ENCODE results near the gene ATP6V0A4.
"Not testable (repeated sequence)": the region's sequence is repeated elsewhere in the genome, so short reads cannot be mapped to it uniquely, and the experiment has no call there.

The ATP6V0A4 gene

DNA sequence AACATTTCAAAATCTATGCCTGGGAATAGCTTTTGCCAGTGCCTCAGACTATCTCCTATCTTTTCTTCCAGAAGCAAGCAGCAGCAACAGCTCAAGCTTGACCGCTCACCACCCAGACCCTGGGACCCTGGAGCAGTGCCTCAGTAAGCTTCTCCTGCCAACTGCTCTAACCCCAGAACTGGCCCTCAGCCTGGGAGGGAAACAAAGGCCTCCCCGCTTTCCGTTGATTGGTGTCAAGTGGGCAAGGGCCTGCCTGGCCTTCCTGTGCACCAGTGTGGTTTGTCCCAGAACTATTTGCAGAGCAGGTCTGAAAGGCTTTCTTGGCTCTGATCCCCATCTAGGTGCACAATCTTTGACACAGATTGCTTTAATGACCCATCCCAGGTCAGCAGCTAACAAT lies 3.3 kb upstream of the ATP6V0A4 start:
- no peak for FAIRE-seq

DNA sequence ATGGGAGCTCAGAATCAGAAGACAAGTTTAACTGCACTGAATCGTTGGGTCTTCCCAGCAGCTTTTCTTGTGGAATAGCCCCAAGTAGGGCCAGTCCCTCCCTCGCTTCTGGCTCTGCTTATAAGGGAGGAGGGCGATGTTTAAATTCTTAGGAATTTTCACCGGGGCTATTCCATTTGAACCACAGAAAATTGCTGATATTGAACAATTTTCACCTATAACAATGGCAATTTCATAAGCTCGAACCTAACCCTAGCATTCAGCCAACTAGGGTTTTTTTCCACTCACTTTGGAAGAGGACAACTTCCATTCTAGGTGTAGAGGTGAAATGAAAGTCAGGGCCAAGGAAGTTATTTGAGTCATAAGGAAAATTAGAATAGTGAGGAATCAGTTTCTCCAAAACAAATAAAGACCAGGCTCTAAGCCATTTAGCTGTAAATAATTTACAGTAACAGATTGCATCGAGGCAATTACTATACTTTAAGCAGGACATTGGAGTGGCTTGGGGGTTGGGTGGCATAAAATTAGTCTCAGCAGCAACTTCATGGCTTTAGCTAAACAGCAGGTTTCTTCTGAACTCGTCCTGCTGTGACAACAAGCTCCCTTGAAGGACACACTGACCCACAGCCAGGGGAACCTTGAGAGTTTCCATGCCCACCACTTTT lies 1.5 kb upstream of the ATP6V0A4 start:
- no peak for FAIRE-seq

DNA sequence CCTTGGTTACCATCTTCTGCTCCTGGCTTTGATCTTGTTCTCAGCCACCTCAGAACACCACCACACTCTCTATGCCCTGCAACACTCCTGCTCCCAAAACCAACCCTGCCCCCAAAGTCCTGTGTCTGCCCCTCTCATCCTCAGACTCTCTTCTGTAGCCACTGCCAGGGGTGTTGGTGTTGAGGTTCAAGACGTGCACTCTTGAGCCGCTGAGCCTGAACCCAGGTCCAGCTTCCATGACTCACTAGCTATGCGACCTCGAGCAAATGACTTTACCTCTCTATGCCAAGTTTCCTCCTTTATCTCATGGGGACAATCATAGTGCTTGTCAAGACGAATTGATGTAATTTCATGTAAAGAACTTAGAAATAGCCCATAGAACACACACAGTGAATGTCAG lies 840 bp upstream of the ATP6V0A4 start:
- no peak for FAIRE-seq

DNA sequence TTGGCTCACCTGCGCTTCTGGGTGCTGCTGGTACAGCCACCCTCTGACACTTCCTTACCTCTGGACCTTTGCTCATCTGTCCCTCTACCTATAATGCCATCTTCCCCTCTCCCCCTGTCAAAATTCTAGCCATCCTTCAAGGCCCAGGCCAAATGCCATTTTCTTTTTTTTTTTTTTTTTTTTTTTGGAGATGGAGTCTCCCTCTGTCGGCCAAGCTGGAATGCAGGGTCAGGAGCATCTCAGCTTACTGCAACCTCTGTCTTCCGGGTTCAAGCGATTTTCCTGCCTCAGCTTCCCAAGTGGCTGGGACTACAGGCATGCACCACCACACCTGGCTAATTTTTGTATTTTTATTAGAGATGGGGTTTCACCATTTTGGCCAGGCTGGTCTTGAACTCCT lies 950 bp downstream of the ATP6V0A4 start:
- FAIRE-seq, result not testable (repeated sequence)

DNA sequence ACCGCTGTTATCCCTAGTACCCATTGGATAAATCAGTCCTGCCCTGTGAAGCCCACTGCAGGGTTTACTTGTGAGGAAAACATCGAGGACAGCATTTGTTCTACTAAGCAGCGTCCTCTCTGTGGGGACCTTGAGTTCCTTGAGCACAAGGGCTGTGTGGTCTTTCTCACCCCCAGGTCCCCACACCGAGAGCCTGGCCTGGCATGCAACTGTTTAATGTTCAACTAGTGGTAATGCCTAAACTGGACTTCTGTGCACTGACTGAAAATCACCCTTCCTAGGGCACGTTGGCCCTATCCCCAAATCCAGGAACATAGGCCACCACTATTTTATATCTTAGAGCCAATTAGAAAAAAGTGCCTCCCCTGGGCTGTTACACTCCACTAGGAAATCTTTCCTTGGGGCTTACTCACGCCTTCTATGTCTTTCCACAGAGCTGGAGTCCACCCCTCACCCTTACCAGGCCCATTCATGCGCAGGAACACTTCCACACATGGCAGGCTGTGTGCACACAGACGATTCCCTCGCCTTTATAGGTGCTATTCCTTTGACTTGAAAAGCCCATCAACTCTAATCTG lies 1.9 kb downstream of the ATP6V0A4 start:
- FAIRE-seq, result no peak

DNA sequence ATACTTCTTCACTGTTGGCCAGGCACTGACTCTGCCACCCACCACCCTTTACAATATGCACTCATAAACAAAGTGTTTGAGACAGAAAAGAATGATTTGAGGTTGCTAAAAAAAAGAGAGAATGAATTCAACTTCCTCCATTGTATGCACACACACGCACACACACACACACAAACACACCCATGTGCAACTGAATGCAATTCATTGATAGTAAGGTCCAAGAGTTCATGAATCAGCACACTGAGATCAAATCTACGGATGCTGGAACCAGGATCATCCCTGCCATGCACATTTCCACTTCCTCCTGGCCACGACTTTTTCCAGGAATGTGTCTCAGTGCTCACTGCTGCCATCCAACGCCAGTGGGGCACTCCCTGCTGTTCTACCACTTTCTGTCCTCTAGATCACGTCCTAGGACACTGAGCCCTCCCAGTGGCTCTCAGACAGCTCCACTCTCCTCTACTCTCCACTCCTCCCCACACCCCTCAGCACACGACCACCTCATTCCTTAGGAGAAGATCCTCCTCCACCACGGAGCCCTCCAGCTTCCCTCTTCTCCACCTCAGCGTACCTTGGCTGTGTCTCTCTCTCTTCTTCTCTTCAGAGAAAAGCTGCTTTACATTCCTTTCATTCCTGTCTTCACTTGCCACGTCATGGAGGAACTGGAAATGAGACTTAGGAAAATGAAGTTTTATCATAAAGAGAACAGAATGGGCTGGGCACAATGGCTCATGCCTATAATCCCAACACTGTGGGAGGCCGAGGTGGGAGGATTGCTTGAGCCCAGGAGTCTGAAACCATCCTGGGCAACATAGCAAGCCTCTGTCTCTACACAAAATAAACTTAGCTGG lies 12.2 kb downstream of the ATP6V0A4 start:
- FAIRE-seq, result no peak

DNA sequence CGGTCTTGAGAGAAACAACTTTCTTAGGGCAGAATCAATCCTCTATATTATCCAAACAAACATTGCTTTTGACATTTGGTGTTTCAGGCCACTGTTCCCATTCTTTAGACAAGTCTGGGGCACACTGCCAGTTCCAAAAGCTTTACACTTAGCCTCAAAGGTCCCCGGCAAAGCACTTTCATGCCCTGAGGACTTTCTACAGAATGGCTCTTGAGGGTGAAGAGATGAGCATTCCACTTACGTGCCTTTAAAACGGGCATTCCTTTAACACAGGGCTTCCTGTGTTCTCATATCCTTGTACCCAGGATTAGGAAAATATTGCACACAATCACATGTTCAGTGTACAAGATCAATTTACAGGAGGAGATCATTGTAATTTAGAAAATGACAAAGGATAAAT lies 13.3 kb downstream of the ATP6V0A4 start:
- no peak for FAIRE-seq

DNA sequence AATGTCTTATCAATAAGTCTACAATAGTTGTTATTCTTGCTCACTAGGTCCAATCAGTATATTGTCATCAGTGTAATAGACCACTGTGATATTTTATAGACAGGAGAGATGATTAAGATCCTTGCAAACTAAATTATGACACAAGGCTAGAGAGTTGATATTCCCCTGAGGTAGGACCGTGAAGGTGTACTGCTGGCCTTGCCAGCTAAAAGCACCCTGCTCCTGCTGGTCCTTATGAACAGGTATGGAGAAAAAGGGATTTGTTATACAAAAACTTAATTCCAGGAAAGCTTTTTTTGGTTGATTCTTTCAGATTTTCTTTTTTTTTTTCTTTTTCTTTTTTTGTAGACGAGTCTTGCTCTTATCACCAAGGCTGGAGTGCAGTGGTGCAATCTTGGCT lies 17.0 kb downstream of the ATP6V0A4 start:
- FAIRE-seq, result no peak

DNA sequence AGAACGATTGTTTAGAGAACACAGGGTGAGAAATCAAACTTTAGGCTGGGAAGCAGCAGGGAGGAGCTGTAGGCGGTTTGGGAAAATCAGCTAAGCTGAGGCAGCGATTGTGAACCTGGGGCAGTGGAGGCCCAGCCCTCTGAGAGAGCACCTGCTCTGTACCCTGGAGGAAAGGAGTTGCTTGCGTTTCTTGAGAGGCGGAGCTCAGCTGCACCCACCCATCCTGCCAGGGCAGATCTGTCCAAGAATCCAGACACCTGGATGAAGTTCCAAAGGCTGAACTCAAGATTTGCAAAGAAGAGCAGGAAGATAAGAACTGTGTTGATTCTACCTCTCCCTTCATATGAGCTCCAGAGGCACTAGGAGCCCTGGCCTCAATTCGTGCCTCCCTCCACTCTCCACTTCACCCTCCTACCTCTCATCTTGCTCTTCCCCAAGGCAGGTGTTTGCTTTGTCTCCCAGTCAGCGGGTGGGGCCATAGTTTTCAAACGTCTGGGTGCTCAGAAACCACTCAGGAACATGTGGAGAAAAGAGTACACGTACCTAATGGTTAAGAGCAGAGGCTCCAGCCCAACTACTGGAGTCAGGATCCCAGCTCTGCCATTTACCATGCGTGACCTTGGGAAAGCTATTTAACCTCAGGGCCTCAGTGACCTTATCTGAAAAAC lies 21.7 kb downstream of the ATP6V0A4 start:
- FAIRE-seq, result no peak

DNA sequence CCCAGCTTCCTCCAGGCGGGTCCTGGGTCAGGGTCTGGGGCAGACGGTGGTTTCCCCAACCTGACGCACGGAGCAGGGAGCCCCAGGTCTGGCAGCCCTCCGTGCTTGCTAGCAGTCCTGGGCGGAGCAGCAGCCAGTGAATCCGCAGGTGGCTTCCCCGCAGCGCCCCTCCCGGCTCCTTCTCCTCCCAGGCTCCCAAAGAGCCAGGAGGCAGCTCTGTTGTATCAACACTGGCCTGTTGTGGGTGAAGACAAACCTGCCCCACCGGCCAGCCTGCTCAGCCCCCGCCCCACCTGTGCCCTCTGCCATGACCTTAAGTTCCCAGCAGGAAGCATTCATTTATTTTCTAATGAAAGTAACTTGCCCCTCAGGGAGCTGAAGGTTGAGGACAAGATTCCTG lies 24.2 kb downstream of the ATP6V0A4 start:
- no peak for FAIRE-seq

DNA sequence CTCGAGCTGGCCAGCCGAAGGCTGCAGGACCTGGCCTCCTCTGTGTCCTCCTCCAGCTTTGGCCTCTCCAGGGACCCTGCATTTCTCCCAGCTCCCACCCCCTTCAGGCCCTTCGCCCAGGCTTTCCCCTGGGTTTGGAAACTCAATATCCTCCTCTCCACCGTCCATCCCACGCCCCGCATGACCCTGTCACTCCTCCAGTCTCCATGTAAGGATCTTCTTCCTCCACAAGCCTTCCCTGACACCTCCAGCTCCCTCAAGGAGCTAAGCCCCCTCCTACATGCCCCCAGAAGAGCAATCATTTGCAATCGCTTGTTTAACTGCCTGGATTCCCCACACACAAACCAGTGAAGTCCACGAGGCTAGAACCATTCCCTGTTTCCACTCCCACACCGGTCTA lies 24.8 kb downstream of the ATP6V0A4 start:
- no peak for FAIRE-seq

DNA sequence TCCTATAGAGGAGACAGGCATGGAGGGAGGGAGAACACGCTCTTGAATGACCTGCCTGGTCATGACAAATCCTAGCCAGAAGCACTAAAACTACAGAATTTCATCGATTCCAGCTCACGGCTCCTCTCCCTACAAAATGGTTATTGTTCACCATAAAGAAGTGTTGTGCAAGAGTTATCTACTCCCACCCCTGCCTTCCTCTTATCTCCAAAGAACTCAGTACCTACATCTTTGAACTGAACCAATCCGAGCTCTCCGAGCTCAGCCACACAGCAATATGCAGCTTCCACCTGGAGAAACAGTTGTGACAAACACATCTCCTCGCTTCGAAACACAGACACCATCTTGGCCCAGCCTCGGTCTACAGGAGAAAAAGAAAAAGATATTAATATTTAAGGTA lies 27.1 kb downstream of the ATP6V0A4 start:
- no peak for FAIRE-seq

DNA sequence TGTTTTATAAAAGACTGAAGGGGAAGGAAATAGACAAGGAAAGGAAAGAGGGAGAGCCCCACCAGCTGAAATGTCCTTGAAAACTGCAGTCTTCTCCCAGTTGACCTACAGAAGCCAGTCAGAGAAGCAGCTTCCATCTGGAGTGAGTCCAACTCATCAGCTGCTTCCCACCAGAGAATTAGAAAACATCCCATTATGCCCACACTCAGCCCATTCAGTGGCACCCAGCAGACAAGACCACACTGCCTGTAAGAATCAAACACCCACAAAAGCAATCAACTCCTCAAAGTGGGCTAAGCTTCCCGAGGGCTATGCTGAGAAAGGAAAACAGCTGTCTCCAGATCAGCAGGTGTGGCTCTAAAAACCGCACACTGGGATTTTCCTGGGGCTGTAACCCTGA lies 29.8 kb downstream of the ATP6V0A4 start:
- no peak for FAIRE-seq

DNA sequence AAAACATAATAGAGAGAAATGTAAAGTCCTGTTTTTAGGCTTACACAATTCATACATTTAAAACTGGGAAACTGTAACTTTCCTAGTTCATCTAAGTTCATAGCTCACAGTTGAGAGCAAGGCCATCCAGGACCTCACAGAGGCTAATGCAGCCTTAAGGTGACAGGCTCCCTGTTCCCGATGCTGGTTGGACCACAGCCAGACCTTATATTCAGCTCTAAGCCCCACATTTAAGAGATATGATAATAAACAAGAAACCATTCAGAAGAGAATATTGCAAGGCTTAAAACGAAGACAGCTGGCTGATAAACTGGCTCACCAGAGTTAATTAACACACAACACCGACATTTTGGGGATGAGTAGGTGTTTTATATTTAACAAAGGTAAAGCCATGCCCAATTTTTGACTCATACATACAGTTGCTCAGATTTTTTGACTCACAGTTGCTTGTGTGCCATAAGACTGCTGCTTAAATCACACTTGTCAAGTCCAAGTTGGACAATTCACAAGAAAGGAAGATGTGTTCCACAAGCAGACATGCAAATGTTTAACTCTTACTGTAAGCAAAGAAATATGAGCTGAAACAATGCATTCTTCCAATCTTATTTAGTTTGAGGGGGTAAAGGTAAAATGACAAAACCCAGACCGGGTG lies 41.3 kb downstream of the ATP6V0A4 start:
- no peak for FAIRE-seq

DNA sequence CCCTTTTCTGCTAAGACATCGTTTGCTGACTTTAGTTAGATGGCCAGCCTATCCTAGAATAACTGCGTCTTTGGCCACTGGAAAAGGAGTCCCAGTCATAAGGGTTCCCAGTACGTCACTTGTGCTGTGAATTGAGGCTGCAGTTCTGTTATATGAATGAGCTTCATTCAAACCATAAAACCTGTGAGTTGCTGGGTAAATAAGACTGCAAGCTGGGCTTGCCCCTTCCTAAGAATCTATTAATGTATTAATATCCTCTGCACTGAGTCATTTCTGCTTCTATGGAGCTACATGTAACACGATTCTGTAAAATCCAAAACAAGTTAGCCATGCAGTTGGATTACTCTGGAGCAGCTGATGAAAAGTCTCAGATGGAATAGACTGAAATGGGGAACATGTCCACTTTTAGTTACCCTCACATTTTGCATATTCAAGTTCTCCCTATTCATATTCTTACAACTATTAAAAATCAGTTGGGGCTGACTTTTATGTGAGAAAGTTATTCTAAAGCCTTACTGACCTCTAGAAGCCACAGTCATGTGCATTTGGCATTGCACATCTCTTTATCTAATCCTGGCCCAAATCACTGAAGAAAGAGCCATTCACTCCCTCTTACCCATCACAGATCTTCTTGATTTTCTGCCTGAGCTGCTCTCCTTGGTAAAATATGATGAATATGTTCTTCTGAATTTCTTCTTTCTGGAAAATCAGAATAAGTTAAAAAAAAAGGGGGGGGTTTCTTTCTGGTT lies 42.0 kb downstream of the ATP6V0A4 start:
- no peak for FAIRE-seq

DNA sequence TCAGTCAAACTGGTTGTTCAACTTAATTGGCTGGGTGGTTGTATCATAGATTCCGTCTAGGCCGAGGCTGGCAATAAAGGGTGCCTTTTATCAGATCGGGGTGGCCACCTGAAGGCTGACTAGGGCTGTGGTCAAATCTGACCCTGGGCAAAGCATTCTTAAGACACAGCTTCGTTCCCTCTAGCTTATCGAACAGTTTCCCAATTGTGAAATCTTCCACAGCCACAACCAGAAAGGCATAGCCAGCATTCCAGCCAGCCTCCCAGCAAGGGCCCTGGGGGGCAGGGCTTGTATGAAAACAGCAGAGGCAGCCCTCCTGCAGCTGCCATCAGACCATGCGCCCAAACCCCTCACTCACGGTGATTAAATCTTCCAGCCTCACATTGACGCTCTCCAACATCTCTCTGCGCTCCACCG lies 42.7 kb downstream of the ATP6V0A4 start:
- no peak for FAIRE-seq

DNA sequence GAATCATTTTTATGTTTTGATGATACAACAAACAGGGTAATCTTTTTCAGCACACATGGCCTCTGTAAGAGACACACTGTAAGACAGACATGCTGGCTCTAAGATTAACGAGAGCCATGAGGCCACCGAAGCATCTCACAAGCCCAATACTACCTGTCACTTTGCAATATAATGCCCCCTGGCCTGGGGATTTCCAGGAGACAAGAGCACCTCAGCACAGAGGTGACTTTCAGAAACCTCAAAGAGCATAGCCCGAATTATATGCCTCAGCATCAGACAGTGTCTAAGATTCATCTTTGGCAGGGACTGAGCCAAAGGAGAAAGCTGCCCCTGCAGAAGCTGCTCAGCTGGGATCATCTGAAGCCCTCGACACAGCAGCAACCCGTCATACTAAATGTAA lies 44.4 kb downstream of the ATP6V0A4 start:
- no peak for FAIRE-seq

DNA sequence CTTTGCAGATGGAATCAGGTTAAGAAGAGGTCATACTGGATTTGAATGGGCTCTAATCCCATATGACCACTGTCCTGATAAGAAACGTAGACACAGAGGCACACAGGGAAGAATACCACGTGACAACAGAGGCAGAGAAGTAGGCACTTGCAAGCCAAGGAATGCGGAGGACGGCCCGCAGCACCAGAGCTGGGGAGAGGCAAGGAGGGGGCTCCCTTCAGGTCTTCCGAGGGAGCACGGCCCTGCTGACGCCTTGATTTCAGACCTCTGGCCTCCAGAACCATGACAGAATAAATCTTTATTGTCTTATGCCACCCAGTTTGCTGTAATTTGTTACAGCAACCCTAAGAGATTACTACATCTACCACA lies 44.9 kb downstream of the ATP6V0A4 start:
- FAIRE-seq, result no peak

DNA sequence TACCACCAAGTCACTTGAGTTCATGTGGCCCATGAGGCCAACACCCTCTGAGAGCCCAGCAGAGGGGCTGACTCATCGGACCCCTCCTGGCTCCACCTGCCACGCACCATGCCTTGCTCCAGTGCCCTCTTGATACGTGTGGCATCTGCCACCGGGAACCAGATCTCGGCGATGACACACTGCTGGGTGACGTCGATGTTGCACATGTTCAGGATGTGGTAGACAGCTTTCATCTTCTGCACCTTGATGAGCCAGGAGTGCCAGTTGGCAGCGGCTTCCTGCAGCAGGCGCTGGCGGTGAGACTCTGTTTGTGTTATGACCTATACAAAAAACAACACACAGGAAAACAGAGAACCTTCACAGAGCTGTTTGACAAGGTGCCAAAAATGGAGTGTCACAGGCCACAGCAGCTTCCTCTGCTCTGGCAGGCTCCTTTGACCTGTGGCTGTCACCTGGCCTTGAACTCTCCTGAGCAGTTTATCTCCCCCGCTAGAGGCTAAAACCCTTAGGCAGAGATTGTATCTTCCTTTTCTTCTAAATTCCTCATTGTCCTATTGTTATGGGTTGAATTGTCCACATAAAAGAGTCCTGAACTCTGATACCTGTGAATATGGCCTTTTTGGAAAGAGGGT lies 45.4 kb downstream of the ATP6V0A4 start:
- FAIRE-seq, result no peak

DNA sequence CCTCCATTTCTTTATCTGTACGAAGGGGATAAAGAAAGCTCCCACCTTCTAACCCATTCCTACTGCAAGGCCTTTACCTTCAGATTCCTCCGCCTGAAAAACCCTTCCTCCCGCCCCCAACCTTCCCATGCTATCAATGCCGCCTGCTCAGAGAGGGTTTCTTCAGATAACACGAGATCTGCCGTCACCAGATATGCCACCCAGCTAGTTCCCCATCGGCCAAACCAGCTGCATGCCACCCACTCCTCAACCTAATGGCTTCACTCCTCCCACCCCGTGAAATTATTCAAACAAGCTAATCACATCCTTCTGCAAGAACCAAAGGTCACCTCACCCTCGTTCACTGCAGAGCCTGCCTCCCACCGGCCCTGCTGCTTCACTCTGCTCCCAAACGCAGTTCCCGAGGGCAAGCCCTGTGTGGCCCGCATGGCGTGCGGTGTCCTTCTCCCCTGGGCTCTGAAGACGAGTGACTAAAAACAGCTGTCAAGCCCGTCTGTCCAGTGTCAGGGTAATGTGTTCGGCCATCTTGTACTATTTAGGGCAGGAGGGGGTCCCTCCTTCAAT lies 47.0 kb downstream of the ATP6V0A4 start:
- no peak for FAIRE-seq

DNA sequence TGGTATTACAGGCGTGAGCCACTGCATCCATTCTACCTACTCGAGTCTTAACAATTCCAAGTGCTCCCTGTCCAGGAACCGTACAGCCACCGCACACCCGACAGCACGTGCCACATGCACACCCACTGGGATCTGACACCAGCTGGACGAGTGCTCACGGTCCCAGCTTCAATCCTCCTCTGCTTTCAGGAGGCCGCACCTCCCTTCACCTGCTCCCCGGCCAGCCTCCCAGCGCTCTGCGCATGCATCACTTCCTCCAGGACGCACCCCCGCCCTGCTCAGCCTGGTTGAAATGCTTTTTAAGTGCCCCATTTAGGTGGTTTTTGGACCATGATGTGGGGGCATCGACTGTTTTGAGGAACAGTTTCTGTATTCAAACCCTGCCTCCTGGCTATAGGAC lies 47.5 kb downstream of the ATP6V0A4 start:
- FAIRE-seq, result no peak

DNA sequence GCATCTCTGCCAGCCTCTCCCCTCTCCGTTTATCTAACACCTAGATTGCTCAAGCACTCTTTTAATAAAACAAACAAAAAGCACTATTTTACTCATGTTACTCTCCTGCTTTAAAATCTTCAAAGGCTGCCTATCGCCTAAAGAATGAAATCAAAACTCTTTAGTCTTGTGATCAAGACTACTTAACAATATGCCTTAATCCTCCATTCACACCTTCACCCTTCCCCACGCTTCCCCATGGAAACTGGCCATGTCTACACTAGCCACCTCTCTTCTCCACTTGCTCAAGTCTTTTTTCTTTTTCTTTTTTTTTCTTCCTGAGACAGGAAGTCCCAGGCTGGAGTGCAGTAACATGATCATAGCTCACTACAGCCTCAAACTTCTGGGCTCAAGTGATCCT lies 48.0 kb downstream of the ATP6V0A4 start:
- FAIRE-seq, result no peak

Measured in islet of Langerhans (tissue), 1 donor.